Upper lobe of right lung (tissue), 1 donor: ENCODE measurements around the gene C9orf43. TPM values are rescaled to one million over a fixed set of nuclear protein-coding genes. Genes with fewer than 3 reads are reported as not detected.

Experiments used
- ATAC-seq: fragments of 200-7000 bp; cut with Tn5 transposase; one replicate; pipeline ENCODE4 v1.9.1; 2020; ENCODE audit warnings: mild to moderate bottlenecking, moderate library complexity
- DNase-seq: peaks from one replicate; pipeline ENCODE4 v3.0.0-alpha.2; 2020
- H3K27ac ChIP-seq: fragments of 200-600 bp; one replicate; pipeline ENCODE4 v1.8.0; 2022
- H3K27me3 ChIP-seq: fragments of 200-600 bp; one replicate; pipeline ENCODE4 v1.8.0; 2022; ENCODE audit warnings: mild to moderate bottlenecking
- H3K36me3 ChIP-seq: fragments of 200-600 bp; one replicate; pipeline ENCODE4 v1.8.0; 2022
- H3K4me1 ChIP-seq: fragments of 200-600 bp; one replicate; pipeline ENCODE4 v1.8.0; 2022
- H3K4me3 ChIP-seq: fragments of 200-600 bp; one replicate; pipeline ENCODE4 v1.8.0; 2022; ENCODE audit warnings: mild to moderate bottlenecking
- H3K9me3 ChIP-seq: fragments of 200-600 bp; one replicate; pipeline ENCODE4 v1.8.0; 2022
- intact Hi-C: fragments of 100-400 bp; cut with DNase I; formaldehyde crosslinking; loops from one replicate; pipeline ENCODE4 v1.11.0; 2022
- total RNA-seq: library from RNA; stranded (reverse); fragmentation: NEBNext Ultra II Directional; extraction: Animal tissue kit (Norgen Biotek cat#: 25700); gene quantifications from one replicate; pipeline ENCODE4 v1.2.1, GENCODE V29; 2021
- TF ChIP-seq, protein P1 (sequence below): fragments of 200-600 bp; IDR thresholded peaks from one replicate; pipeline ENCODE4 v1.8.0; 2022; ENCODE audit warnings: antibody characterized with exemption
- donor health status: DM: no; HTN: yes; CAD: no; lungs with severe emphysema.

C9orf43 gene
- total RNA-seq, 1 donor from 2014 or later: not detected

DNA sequence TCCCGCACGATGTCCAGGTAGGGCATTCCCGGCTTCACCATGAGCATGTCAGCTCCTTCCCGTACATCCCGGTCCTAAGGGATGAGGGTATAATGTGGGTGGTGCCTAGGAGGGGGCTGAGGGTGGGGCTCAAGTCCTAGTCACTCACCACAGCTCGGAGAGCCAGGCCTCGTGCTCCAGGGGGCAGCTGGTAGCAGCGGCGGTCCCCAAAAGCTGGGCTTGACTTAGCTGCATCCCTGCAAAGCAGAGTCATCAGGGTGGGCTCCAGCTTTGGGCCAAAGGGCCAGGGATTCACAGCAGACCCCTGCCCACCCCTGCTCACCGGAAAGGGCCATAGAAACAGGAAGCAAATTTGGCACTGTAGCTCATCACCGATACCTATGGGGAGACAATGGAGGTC, 21.1 kb upstream of the C9orf43 start:
- no peak overlapping the region for H3K27ac ChIP-seq
- H3K4me3 ChIP-seq: no peak overlapping the region
- DNase-seq (peak; percentile 46), ATAC-seq (no peak)
- no peaks in the 10 kb centered on the region for H3K4me1 ChIP-seq
- H3K9me3 ChIP-seq: no peaks in the 10 kb centered on the region
- peaks cover 70% of the 10 kb centered on the region for H3K36me3 ChIP-seq
- intact Hi-C loops: no loop called here
- TF ChIP-seq, protein P1, sequence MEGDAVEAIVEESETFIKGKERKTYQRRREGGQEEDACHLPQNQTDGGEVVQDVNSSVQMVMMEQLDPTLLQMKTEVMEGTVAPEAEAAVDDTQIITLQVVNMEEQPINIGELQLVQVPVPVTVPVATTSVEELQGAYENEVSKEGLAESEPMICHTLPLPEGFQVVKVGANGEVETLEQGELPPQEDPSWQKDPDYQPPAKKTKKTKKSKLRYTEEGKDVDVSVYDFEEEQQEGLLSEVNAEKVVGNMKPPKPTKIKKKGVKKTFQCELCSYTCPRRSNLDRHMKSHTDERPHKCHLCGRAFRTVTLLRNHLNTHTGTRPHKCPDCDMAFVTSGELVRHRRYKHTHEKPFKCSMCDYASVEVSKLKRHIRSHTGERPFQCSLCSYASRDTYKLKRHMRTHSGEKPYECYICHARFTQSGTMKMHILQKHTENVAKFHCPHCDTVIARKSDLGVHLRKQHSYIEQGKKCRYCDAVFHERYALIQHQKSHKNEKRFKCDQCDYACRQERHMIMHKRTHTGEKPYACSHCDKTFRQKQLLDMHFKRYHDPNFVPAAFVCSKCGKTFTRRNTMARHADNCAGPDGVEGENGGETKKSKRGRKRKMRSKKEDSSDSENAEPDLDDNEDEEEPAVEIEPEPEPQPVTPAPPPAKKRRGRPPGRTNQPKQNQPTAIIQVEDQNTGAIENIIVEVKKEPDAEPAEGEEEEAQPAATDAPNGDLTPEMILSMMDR: no peak
- H3K27me3 ChIP-seq: no peaks in the 10 kb centered on the region

DNA sequence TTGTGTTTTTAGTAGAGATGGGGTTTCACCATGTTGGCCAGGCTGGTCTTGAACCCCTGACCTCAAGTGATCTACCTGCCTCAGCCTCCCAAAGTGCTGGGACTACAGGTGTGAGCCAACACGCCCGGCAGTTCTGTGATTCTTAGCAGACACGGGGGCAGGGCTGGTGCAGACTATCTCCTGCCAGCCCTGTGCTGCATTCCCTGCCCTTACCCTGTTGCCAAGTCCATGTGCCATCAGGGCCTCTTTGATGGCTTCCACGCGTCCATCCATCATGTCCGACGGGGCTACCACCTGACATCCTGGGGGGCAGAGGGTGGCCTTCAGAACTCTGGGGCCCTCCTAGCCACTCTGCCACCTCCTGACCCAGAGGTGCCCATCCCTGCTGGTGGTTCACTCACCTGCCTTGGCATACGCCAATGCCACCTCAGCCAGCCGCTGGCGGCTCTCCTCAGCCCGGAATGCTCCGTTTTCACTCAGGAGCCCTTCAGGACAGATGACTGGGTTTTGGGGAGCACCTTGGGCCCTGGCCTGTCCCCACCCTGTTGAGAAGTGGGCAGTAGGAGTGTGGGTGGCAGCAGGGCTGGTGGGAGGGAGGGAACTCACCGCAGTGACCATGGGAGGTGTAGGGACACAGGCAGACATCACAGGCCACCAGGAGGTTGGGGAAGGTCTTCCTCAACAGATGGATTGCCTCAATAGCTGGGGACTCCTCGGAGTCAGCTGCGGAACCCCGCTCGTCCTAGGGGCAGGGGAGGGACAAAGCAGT, 20.2 kb upstream of the C9orf43 start:
- peak; percentile 52 for DNase-seq
- Histone ChIP-seq H3K27ac (no peak overlapping the region), H3K4me3 (no peak overlapping the region), H3K4me1 (no peaks in the 10 kb centered on the region), H3K27me3 (no peaks in the 10 kb centered on the region), H3K9me3 (no peaks in the 10 kb centered on the region), H3K36me3 (peaks cover 70% of the 10 kb centered on the region)
- no peak for ATAC-seq
- intact Hi-C loops: no loop called here
- TF ChIP-seq, protein P1: no peak

DNA sequence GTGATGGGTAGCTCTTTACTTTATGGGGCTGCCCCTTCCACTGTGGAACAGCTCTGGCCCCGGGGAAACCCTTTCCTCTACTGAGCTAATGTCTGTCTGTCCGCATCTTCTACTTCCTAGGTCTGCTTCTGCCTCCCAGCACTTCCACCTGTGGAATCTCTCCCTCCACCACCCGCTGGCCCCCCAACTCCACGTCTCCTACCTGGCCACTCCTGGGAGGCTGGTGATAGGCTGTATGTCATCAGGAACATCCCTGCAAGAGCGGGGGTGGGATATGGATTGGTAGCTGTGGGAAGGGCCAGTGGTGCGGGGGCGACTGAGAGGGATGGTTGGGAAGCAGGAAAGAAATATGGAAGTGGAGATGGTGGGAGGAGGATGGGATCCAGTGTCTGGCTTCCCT, 18.6 kb upstream of the C9orf43 start:
- Histone ChIP-seq H3K9me3 (no peaks in the 10 kb centered on the region), H3K4me3 (no peak overlapping the region), H3K36me3 (peaks cover 67% of the 10 kb centered on the region), H3K27me3 (no peaks in the 10 kb centered on the region), H3K27ac (no peak overlapping the region), H3K4me1 (no peaks in the 10 kb centered on the region)
- intact Hi-C loops: no loop called here
- DNase-seq (peak; percentile 55), ATAC-seq (no peak)
- TF ChIP-seq, protein P1: no peak

DNA sequence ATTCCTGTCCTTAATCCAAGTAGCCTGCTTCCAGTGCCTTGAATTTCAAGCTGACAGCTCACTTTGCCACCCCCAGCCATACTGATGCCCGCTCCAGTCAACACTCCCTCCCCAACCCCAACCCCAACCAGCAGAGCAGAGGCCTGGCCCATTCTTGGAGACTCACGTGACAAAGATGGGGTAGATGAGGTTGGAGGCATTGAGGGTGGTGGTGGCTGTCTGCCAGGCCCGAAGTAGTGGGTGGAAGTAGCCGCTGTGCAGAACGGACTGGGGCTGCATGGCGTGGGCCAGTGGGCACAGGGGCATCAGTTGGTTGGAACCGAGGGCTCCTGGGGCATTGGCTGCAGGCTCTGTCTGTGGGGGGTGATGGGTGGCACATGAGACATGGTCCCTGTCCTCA, 17.3 kb upstream of the C9orf43 start:
- intact Hi-C loops: no loop called here
- ATAC-seq: no peak

DNA sequence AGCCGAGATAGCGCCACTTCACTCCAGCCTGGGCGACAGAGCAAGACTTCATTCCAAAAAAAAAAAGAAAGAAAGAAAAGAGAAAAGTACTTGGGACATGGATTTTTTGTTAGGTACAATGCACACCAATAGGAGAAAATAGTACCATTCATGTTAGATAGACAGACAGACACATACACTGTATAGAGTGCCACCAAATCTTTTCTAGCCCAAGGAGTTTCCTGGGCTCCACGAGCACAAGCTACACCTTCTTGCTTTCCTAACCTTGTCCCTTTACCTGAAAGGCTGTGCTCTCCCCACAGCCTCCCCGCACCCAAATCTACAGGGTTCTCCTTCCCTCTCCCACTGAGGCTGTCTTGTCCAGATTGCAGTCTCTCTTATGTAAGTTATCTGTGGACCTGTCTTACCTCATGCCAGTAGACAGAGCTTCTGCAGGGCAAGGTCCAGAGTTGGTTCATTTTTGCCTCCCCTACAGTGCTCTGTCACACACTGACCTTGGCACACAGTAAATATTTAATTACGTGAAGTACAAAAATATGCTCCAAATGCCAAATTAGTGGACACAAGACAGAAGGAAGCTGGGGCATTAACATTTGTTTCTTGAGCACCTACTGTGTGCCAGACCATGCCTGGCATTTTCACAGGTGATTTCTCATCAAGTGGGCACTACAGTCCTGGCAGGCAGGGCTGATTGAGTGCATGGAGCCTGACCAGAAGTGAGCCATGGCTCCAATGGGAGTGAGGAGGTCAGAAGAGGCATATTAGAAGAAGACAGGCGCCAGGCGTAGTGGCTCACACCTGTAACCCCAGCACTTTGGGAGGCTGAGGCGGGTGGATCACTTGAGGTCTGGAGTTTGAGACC, 15.3 kb upstream of the C9orf43 start:
- Histone ChIP-seq H3K36me3 (peaks cover 34% of the 10 kb centered on the region), H3K9me3 (no peaks in the 10 kb centered on the region), H3K27ac (no peak overlapping the region), H3K4me3 (no peak overlapping the region), H3K27me3 (no peaks in the 10 kb centered on the region), H3K4me1 (peaks cover 5% of the 10 kb centered on the region)
- TF ChIP-seq, protein P1: no peak
- DNase-seq (no peak), ATAC-seq (no peak)
- intact Hi-C loops: no loop called here

More for the DNA sequence above, 17.3 kb upstream of the C9orf43 start:
- Histone ChIP-seq H3K9me3 (no peaks in the 10 kb centered on the region), H3K4me1 (no peaks in the 10 kb centered on the region), H3K27ac (no peak overlapping the region), H3K27me3 (no peaks in the 10 kb centered on the region), H3K36me3 (peaks cover 53% of the 10 kb centered on the region), H3K4me3 (no peak overlapping the region)
- DNase-seq: peak; percentile 43
- TF ChIP-seq, protein P1: no peak
